Activated CD4-positive, alpha-beta T cell treated with anti-CD3 and anti-CD28 coated beads for 1 hour (primary cell): ENCODE results near the gene GOLGA6L9.
"Not testable (repeated sequence)": the region's sequence is repeated elsewhere in the genome, so short reads cannot be mapped to it uniquely, and the experiment has no call there.

ENCODE experiments used
- DNase-seq: peaks from one replicate; pipeline ENCODE4 v3.0.0-alpha.2; 2020

GOLGA6L9 gene

GRCh38 chr15:82469381-82469780 is 39.8 kb downstream of the GOLGA6L9 start:
- DNase-seq = not testable (repeated sequence)

- DNase-seq = not testable (repeated sequence)
These were observed 42.8 kb downstream of the GOLGA6L9 start for GRCh38 chr15:82472269-82472982.

- not testable (repeated sequence) for DNase-seq
These were observed 45.1 kb downstream of the GOLGA6L9 start for GRCh38 chr15:82474596-82475325.

DNA sequence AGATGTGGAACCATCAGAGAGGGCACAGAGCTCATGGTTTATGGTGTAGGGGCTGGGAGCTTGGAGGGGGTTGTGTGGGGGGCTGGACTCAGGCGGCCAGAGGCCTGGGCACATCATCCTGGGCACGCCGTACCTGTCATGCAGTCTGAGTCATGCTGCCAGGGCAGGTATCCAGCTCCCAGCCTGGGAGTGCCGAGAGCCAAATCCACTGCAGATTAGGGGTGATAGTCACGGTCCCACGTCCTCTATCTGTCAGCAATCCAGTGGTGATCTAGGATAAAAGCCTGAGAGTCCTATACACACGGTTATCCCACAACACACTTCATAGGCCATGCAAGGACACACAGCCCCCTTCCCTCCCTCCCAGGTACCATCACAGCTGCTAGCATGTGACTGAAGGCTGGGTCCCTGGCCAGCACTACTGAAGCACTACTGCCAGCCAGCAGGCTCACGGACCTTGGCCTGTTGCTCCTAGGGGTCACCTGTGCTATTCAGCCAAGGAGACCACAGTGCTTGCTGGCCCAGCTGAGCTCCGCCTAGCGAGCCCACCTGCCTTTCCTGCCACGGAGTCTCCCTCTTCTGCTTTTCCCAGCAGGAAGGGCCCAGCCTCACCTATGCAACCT is 45.8 kb downstream of the GOLGA6L9 start:
- DNase-seq = not testable (repeated sequence)

GRCh38 chr15:82476697-82477342 is 47.2 kb downstream of the GOLGA6L9 start:
- not testable (repeated sequence) for DNase-seq

DNA sequence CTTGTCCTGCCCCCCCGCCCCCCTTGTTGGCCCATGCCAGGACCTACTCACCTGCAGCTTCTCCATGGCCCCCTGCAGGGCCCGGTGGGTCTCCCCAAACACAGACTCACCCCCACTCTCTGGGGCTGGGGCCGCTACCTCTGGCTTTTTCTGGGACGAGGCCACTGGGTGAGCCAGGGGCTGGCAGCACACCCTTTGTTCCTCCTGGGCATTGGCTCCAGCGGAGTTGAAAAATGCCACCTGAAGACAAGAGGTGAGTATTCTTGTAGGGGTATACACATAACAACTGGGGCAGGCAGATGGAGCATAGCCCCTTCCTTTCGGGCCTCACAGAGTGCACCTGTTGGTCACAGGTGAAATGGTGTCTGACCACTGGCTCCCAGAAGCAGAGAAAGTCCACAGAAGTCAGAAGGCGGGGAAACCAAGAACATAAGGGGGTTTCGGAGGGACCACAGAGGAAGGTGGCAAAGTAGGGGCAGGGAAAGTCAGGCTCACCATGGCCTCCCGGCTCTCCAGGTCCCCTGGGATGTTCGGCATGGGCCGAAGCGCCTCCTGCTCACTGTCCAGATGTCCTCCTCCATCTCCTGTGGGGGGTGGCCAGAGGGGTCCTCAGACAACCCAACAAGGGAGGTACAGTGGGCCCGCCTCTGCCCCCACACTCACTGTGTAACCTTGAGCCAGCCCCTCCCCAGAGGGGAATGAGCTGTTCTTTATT is 47.9 kb downstream of the GOLGA6L9 start:
- DNase-seq = not testable (repeated sequence)
